A549 (cell line): ENCODE results near the gene DLG2.

ENCODE experiments used
- JUNB ChIP-seq: fragments of >200 bp; sonication (Bioruptor Twin); formaldehyde crosslinking; IDR thresholded peaks from 2 replicates; pipeline ENCODE4 v1.6.1; 2016
- MAX ChIP-seq: IDR thresholded peaks from 2 replicates; pipeline ENCODE4 v1.6.1; 2012
- MAZ ChIP-seq: fragments of 150-350 bp; IDR thresholded peaks from 2 replicates; pipeline ENCODE4 v1.6.1; 2014; ENCODE audit warnings: antibody characterized with exemption, low read depth, low read length, borderline replicate concordance
- SMC3 ChIP-seq: fragments of >200 bp; sonication (Bioruptor Twin); formaldehyde crosslinking; IDR thresholded peaks from 3 replicates; pipeline ENCODE4 v1.6.1; 2018; ENCODE audit warnings: inconsistent platforms

- TF ChIP-seq MAZ = no peak
- TF ChIP-seq MAX = no peak
- TF ChIP-seq SMC3 = no peak
- TF ChIP-seq JUNB = no peak
Measured at GRCh38 chr11:84541731-84542340, 1085.3 kb downstream of the DLG2 start.
